GM19328 (cell line): Measurements from ENCODE around the gene ZBTB7A.

Experiments used
- ATAC-seq: cut with Tn5 transposase; IDR thresholded peaks from one replicate; pipeline ENCODE4 v1.9.1; 2021; ENCODE audit warnings: mild to moderate bottlenecking, moderate library complexity; ENCODE audit not compliant: unreplicated experiment

ZBTB7A gene

GRCh38 chr19:4057931-4058692, 8.6 kb downstream of the ZBTB7A start:
- ATAC-seq, result no peak

- ATAC-seq, result no peak
These were observed 11.5 kb downstream of the ZBTB7A start for GRCh38 chr19:4055209-4055552.

GRCh38 chr19:4054441-4055208, 12.1 kb downstream of the ZBTB7A start:
- no peak for ATAC-seq

DNA sequence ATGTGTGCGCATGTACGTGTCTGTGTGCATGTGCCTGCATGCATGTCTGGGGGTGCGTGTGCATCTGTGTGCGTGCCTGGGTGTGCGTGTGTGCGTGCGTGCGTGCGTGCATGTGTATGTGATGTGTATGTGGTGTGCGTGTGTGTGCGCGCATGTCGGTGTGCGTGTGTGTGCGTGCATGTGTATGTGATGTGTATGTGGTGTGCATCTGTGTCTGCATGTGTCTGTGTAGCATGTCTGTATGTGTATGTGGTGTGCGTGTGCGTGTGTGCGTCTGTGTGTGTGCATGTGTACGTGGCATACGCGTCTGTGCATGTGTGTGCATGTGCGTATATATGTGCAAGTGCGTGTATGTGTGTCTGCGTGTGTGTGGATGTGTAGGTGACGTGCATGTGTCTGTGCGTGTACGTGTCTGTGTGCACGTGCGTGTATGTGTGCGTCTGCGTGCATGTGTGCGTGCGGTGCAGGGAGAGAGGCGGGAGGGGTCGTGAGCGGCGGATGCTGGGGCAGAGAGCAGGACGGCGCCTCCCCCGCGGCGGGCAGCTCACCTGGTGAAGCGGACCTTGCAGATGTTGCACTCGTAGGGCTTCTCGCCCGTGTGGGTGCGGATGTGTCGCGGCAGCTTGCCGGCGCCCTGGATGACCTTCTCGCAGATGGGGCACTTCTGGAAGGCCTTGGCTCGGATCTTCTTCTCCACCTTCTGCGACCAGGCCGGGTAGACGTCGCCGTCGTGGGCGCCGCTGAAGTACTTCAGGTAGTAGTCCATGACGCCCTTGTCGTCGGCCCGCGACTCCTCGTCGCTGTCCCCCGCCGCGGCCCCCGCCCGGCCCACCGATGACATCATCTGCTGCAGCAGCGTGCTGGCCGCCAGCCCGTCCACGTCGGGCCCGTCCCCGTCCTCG, 13.0 kb downstream of the ZBTB7A start:
- ATAC-seq, result no peak

- no peak for ATAC-seq
These were observed 13.7 kb downstream of the ZBTB7A start for GRCh38 chr19:4052993-4053422.

- no peak for ATAC-seq
These were observed 14.3 kb downstream of the ZBTB7A start for GRCh38 chr19:4052114-4052992.

DNA sequence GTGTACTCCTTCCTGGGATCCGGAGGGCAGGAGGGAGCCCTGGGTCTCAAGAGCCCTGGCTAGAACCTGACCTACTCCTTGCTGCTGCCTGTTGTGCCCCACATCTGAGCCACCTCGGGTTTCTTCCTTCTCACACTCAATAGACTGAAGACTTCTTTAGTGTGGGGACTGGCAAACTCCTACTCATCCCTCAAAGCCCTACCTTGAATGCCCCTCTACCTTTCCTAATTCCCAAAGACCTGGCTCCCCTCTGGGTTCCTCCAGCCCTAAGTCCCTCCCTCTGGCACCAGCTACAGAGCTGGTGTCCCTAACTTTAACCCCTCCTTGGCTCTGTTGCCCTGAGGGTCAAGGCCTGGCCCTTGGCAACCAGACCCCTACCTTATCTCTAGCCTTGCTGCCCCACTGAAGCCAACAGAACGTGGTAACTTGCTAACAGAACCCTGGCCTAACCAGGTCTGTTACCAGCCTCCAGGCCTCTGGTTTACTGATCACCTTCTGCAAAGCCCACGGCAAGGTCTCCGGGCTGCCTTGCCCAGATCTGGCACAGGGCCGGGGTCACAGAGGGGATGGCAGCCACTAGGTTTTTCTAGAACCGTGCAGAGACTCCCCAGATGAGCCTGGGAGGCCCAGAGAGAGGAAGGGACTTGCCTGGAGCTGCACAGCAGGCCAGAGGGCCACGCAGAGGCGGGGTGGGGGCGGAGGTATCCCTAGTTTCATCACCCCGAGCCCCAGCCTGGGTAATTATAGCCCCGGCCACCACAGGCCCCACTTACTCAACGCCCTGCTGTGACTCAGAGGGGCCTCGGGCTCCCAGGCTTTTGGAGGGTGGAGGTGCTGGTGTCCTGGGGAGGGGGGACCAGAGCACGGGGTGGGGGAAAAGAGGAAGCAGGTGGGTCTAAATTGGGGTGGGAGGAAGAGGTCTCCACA, 15.3 kb downstream of the ZBTB7A start:
- ATAC-seq, result no peak

DNA sequence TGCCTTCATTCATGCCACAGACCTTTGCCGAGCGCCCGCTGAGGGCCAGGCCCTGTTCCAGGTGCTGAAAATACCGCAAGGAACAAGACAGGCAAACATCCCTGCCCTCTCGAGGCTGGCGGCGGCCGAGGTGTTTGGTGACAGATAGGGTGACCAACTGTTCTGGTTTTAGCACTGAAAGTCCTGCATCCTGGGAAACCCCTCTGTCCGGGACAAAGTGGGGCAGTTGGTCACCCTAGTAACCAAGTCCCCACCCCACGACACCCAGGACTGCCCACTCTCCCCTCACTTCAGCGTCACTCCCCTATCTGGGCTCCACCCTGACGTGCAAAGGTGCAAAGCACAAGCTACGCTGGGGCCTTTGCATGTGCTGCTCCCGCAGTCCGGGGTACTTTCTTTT, 17.3 kb downstream of the ZBTB7A start:
- no peak for ATAC-seq

- no peak for ATAC-seq
These were observed 19.6 kb downstream of the ZBTB7A start for GRCh38 chr19:4046946-4047683.

GRCh38 chr19:4046362-4046691, 20.4 kb downstream of the ZBTB7A start:
- no peak for ATAC-seq

GRCh38 chr19:4045597-4046361, 20.9 kb downstream of the ZBTB7A start:
- ATAC-seq, result no peak

- no peak for ATAC-seq
These were observed 21.7 kb downstream of the ZBTB7A start for GRCh38 chr19:4044990-4045465.

- no peak for ATAC-seq
These were observed 22.6 kb downstream of the ZBTB7A start for GRCh38 chr19:4043966-4044715.

DNA sequence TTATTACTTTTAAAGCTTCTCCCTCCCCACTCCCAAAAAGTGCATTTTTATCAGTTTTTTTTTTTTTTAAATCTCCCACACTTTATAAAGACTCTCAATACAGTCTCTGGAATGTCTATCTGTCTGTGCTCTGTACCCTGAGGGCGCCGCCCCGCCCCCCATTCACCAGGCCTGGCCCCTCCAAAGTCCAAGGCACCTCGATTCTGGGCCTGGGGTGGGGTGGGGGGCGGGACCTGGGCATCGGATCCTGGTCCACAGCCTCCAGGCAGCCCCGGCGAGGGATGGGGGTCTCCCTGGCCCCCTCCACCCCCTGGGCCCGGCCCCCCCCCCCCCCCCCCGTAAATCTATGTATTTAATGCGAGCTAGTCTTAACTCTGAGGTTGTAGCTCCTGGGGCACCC, 23.3 kb downstream of the ZBTB7A start:
- no peak for ATAC-seq

- ATAC-seq, result no peak
These were observed 24.0 kb downstream of the ZBTB7A start for GRCh38 chr19:4042731-4043082.

- no peak for ATAC-seq
These were observed 24.5 kb downstream of the ZBTB7A start for GRCh38 chr19:4042064-4042730.
